Measurements from ENCODE around the gene MEAF6.

DNA sequence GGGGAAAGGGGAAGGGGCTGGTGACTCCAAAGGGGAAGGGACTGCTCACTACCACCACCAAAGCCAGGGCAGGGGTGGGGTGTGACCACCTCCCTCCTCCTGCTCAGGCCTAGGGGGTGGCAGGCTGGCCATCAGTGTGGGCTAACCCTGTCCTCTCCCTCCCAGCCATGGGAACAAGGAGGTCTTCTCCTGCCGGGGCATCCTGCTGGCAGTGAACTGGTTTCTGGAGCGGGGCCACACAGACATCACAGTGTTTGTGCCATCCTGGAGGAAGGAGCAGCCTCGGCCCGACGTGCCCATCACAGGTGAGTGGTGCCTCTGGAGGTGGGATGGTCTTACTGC, 34.5 kb downstream of the MEAF6 start:
- TF ChIP-seq, protein P1, sequence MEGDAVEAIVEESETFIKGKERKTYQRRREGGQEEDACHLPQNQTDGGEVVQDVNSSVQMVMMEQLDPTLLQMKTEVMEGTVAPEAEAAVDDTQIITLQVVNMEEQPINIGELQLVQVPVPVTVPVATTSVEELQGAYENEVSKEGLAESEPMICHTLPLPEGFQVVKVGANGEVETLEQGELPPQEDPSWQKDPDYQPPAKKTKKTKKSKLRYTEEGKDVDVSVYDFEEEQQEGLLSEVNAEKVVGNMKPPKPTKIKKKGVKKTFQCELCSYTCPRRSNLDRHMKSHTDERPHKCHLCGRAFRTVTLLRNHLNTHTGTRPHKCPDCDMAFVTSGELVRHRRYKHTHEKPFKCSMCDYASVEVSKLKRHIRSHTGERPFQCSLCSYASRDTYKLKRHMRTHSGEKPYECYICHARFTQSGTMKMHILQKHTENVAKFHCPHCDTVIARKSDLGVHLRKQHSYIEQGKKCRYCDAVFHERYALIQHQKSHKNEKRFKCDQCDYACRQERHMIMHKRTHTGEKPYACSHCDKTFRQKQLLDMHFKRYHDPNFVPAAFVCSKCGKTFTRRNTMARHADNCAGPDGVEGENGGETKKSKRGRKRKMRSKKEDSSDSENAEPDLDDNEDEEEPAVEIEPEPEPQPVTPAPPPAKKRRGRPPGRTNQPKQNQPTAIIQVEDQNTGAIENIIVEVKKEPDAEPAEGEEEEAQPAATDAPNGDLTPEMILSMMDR (IDR thresholded peaks at IDR 0.05), result no peak
- no peak for TF ChIP-seq POLR2AphosphoS5 (IDR thresholded peaks at IDR 0.05)
- no peak for TF ChIP-seq POLR2A (IDR thresholded peaks at IDR 0.05)

Data from prostate gland (tissue), 2 donors.